Measurements from ENCODE around the gene ACTL8.

The ACTL8 gene

DNA sequence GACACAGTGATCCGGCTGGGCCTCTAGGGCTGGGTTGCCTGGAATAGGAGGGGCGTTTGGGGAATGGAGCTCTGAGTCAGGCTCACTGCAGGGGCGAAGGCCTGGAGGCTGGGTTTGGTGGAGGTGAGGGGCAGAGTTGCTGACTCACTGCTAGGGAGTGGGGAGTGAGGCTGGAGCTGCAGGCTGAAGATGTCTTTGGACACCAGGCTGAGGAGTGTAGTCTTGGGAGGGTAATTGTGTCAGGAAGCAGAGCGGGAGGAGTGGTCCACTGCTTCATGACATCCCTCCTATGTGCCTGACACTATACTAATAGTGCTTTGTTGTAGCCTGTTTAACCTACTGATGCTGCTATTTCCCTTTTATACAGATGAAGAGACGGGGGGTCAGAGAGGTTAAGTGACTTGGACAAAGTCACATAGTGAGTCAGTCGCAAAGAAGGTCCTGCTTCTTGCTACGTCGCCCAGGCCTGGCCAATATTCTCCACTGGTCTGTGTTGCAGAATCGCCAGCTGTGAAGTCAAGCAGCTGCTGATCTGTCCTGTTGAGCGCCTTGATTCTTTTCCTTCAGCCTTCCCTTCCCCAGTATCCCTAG is 13.6 kb downstream of the ACTL8 start:
- in situ Hi-C loops (cut with MboI; ENCODE audit: low sequenced_read_pairs) = no loop called here

DNA sequence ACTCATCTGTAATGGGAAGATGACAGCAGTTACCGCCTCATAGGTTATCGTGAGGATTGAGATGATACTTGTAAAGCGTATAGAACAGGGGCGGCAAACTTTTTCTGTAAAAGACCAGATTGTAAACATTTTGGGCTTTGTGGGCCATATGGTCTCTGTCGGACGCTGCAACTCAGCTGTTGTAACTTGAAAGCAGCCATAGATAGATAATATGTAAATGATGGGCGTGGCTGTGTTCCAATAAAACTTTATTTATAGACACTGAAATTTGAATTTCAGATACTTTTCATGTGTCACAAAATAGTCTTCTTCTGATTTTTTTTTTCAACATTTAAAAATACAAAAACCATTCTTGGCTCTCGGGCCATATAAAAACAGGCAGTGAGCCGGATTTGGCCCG is 15.8 kb downstream of the ACTL8 start:
- in situ Hi-C loops (cut with MboI; ENCODE audit: low sequenced_read_pairs) = no loop called here

DNA sequence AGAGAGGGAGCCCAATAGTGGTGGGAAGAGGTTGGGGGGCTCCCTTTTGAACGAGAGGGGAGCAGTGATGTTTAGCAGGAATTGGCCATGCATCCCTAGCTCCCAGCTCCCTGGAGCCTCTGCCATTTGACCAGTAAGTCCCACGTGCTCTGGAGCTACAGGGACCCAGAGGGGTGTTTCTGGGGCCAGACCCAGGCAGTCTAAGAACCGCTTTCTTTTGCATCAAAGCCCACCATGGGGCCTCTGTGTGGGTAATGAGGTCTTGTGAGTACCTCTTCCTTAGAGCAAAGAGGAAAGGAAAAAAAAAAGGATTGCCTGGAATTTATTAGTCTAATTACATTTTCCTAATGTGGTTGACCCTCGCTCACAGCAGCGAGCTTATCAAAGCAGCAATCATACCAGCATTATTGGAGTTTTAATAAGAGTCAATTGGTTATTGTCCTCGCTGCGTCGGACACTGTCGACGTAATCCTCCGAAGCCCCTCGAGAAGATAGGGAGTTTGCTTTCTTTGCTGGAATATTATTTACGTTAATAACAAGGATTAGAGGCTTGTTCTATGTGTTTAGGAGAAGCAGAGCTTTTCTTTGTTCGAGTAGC is 17.6 kb downstream of the ACTL8 start:
- in situ Hi-C loops (cut with MboI; ENCODE audit: low sequenced_read_pairs) = no loop called here

DNA sequence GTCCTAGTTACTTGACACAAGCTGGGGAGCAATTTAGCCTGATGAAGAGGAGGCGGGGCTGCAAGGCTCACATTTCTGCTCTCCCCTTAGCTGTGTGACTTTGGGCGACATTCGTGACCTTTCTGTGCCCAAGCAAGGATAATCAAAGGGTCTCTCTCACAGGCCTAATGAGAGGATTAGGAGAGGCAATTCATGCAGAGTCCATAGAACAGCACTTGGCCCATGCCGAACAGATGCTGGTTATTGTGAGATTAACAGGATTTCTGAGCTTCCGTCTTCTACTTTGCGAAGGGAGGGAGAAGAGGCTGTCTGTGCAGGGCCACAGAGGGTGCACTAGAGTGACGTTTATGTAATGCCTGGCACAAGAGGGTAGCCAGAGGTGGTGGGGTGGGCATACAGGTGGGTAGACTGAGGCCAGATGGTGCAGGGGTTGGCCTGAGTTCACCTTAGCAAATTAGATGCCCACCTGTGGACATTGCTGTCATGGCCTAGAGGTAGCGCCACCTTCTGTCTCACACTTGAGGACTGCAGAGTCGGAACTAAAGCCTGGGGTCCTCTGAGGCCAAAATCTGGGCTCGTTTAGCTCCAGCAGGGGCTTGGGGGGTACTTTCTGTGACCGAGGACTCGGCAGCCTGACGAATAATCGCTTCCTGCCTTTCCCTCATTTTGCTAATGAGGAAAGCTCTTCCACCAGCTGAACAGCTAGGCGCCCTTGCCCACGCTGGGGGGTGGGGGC is 18.6 kb downstream of the ACTL8 start:
- in situ Hi-C loops (cut with MboI; ENCODE audit: low sequenced_read_pairs) = no loop called here

DNA sequence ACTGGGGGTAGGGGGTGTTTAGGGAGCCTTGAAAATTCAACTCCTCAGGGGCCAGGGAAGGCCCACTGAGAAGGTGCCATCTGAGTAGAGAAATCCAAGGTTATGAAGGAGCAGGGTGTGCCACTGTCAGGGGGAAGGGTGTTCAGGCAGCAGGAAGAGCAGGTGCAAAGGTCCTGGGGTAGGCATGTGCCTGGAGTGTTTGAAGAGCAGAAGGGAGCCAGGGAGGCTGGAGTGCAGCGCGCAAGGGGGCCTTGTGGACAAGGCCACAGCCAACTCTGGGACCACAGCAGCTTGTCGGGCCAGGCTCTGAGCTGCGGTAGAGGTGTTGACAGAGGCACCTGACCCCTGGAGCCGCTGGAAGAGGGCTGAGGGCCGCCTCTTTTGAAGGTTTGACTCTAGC is 19.3 kb downstream of the ACTL8 start:
- in situ Hi-C loops (cut with MboI; ENCODE audit: low sequenced_read_pairs) = no loop called here

DNA sequence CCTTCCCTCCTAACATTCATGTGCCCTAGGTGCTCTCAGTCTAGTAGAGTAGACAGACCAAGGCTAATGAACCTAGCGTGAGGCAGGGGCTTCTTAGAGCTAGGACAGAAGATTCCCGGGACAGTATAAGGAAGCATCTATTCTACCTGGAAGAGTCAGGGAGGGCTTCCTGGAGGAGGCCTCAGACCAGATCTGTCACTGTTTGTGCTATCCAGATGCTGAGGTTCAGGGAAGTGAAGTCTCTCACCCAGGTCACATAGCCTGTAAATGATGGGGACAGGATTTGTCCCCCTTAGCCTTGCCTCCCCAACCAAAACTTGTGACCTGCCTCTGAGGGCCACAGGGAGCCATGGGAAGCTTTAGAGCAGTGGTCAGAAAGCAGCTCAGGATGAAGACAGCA is 20.7 kb downstream of the ACTL8 start:
- in situ Hi-C loops (cut with MboI; ENCODE audit: low sequenced_read_pairs) = no loop called here

DNA sequence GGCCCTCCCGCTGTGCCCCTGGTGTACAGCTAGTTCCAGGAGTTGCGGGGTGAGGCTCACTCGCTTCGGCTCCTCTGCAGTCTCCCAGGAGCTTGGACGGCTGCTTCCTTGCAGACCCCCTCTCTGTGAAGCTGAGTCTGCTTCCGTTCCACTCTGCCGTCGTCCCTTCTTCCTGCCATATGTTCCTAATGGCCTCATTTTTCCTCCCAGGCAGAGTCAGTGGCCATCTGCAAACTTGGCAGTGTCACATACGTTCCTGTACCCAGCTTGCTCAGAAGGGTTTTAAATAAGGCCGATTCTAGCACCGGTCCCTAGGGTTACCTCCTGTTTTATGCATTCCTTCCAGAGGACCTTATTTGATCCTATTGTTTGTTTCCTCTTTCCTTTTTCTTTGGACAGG is 21.3 kb downstream of the ACTL8 start:
- in situ Hi-C loops (cut with MboI; ENCODE audit: low sequenced_read_pairs) = no loop called here

DNA sequence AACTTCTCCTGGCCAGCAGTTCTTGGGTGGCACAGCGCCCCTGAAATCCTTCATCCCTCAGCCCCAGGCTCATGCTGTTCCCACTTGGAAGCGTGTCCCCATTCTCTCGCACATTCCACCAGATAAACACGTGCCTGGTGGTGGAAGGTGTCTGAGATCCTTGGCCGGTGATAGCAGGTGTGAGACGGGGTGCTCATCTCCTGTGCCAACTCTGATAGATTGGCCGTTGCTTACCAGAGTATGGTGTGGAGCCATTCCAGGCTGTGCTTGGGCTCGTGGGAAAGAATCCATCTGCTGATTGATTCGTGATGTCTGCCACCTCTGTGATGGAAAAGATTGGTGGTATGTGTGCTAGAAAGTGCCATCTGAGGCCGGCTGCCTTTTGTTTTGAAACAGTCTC is 22.2 kb downstream of the ACTL8 start:
- in situ Hi-C loops (cut with MboI; ENCODE audit: low sequenced_read_pairs) = no loop called here

DNA sequence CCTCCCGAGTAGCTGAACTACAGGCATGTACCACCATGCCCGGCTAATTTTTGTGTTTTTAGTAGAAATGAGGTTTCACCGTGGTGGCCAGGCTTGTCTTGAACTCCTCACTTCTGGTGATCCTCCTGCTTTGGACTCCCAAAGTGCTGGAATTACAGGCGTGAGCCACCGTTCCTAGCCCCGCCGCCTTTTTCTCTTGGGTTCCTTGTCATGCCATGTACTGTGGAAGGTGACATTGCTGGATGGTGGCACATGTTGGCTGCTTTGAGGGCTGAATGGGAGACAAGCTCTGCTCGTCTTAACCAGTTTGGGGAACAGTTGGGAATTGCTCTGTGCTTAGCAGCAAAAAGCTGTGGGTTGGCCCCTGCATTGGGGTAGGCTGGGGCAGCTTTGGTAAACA is 22.7 kb downstream of the ACTL8 start:
- in situ Hi-C loops (cut with MboI; ENCODE audit: low sequenced_read_pairs) = no loop called here

DNA sequence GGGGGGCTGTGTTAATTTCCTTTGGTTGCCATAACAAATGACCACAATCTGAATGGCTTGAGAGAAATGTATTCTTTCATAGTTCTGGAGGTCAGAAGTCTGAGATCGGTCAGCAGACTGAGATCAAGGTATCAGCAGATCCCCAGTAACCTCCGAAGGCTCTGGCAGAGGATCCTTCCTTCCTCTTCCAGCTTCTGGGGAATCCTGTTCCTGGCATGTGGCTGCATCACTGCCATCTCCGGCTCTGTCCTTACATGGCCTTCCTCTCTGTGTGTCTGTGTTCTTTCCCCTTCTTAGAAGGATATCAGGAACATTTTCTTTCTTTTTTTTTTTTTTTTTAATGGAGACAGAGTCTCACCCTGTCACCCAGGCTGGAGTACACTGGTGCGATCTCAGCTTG is 25.8 kb downstream of the ACTL8 start:
- in situ Hi-C loops (cut with MboI; ENCODE audit: low sequenced_read_pairs) = no loop called here

DNA sequence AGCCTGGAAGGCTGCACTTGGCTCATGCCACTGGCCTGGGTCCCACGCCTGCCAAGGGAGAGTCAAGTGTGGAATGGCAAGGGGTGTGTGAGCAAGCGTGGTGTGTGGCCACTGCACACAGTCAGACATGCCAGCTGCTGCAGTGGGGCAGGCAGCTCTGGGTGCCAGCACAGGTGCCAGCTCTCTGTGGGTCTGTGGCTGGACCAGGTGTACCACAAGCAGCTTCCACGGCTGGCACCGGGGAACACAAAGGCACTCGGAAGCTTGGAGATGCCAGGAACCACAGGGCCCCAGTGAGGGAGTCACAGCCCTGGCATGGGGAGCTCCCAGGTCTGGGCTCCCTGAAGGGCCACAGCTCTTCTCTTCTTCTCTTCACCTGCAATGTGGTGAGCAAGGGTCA is 34.8 kb downstream of the ACTL8 start:
- in situ Hi-C loops (cut with MboI; ENCODE audit: low sequenced_read_pairs) = no loop called here

DNA sequence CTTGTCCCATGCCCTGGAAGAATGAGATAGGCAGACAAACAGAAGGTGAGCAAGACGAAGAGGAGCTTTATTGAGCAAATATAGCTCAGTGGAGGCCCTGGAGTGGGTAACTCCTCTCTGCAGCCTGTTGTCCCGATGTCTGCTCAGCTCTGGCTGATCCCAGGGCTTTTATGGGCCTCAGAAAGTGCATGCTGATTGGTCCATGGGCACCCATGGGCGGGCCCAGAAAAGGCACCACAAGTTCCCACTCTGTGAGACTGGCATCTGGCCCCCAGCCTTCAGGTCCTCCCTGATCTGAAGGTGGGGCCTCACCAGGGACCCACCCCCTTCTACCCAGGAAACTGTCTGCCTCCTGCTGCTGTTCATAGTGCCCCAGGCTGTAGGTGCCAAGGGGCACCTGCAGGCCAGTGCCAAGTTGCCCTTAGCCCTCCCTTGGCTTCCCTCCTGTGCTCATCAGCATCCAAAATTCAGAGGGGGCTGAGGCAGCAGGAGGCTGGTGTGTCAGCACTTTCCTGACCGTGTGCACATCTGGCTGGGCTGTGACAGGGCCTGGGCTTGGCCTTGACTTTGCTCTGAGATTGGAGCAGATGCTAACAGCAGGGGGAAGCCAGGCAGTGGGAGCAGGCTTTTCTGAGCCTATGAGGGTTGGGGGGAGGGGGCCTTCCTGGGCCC is 35.4 kb downstream of the ACTL8 start:
- in situ Hi-C loops (cut with MboI; ENCODE audit: low sequenced_read_pairs) = no loop called here

DNA sequence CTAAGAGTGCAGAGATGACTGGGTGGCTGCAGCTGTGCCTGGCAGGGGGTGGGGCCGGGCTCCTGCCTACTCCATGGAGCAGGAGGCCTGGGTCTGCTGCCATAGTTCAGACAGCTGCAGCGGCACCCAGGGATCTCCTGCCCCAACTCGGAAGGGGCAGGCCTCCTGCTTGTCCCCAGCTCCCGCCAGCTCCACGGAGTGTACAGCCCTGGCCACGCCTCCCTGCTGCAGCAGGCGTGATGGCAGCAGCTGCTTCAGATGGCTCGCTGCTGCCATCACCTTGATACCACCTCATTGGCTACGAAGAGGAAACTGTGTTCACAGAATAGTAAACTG is 35.9 kb downstream of the ACTL8 start:
- in situ Hi-C loops (cut with MboI; ENCODE audit: low sequenced_read_pairs) = no loop called here

DNA sequence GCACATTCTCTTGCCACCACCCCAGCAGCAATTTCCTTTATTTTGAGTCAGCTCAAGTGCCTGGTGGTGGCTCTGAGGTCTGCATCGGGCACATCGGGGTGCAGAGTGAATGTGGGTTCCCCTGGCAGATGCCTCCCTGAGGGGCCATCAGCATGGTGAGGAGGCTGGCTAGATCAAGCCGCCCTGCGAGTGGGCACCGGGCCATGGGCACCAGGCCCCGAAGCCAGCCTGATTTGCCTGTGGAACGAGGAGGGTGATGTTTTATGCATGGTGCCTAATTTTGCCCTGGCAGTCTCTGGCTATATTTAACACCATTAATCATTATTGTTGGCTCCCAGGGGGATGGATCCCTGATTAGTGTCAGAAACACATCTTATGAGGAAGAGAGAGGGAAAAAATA is 36.3 kb downstream of the ACTL8 start:
- in situ Hi-C loops (cut with MboI; ENCODE audit: low sequenced_read_pairs) = no loop called here

DNA sequence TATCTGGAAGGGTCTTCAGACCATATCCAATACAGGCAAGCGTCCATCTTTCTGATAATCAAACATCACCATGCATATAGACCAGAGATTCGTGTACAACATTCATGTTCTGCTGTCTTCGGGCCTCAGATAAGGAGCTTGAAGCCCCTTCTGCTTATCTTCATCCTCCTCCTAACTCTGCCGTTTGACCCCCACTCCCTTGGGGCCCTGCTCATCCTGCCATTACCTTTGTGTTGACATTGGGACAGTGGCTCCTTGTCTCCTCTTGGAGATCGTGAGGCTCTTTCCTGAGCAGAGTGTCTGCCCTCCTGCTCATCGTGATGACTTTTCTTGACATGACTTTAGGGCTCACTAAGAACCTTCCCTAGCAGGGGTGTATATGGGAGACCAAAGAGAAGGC is 37.3 kb downstream of the ACTL8 start:
- in situ Hi-C loops (cut with MboI; ENCODE audit: low sequenced_read_pairs) = no loop called here

DNA sequence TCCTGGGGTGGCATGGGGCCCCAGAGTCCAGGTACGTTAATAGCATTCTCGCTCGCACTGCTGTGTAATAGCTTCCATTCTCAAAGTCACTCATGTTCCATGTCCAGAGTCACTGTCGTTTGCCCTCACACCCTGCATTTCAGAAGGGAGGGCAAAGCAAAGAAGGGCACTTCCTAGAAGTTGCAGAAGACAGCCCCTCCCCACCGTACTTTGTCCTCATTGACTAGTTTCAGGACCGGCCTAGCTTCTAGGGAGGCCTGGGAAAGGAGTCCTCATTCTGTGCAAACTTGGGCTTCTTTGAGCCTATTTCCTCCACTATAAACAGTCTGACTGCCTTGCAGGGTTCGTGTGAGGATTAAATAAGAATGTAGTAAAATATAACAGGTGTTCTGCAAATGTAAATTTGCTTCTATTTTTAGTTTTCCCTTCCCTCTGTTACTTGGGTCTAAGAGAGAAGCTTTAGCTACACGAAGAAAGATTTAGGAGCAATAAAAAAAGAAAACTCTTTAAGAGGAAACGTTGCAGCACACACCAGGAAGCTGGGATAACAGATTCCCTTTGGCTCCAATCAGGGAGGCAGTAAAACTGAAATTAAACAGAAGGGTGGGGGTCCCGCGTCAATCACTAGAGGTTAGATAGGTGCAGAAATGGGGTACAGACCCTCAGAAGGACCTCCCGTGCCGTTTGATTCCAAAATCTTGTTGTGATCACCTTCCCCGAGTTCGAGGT is 40.1 kb downstream of the ACTL8 start:
- in situ Hi-C loops (cut with MboI; ENCODE audit: low sequenced_read_pairs) = no loop called here

DNA sequence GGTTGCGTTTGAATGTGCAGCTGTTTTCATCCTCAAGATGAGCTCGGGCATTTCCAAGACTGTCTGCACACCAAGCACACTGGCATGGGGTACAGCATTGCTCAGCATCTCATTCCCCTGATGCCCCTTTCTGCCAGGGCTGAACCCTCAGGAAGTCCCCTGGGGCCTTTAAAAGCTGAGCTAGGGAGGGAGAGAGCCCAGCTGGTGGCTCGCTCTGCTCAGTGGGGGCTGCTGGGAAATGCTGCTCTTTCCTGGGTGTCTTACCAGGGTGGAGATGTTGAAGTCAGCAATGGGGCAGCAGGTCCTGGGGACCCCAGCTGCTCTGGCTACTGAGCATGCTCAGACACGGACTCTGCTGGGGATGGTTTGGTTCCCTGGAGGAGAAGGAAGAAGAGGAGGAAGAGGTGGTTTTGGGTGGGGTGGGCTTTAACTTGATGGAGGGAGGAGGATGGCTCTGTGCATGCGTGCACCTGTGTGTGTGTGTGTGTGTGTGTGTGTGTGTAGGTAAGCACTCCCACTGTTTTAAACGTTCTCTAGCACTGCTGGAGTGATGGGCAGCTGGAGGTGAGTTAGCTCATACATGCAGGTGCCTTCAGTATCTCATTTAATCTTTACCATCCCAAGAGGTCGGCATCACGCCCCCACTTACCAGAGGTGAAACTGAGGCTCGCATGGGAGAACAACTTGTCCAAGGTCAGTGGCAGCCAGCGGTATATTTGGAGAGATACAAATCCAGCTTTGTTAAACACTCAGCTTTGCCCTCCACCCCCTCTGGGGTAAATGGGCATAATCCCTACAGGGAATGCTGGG is 40.9 kb downstream of the ACTL8 start:
- in situ Hi-C loops (cut with MboI; ENCODE audit: low sequenced_read_pairs) = no loop called here

DNA sequence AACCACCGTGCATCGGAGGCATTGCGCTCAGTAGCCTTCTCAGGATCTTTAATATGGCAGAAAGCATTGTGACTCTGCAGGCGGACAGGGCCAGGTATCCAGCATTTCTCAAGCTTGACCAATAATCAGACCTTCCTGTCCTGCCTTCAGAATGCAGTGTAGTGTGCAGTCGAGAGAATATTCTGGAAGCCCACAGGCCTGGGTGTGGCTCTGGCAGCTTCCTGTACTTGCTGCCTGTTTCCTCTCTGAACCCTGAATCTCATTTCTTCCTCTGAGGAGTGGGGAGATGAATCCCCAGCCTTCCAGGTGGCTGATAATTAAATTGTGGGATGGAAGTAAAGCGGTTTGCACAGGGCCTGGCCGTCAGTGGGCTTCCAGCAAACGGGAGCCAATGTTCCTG is 42.3 kb downstream of the ACTL8 start:
- in situ Hi-C loops (cut with MboI; ENCODE audit: low sequenced_read_pairs) = no loop called here

DNA sequence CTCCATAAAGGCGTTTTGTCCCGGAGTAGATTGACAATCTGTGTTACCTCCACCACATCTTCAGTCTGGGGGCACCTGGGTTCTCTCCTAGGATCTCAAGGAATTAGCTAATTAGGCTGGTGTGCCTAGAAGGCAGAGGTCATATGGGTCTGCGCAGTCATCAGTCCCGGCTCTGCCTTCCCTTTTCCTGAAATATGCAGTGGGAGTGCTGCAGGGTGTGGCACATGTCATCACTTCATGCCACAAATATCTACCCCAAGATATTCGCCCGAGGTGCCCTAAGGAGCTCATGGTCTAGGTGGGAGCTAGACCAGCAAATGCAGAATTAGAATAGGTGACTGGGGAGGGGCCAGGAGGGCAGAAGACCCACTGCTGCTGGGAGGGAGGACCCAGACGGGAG is 42.9 kb downstream of the ACTL8 start:
- in situ Hi-C loops (cut with MboI; ENCODE audit: low sequenced_read_pairs) = no loop called here

DNA sequence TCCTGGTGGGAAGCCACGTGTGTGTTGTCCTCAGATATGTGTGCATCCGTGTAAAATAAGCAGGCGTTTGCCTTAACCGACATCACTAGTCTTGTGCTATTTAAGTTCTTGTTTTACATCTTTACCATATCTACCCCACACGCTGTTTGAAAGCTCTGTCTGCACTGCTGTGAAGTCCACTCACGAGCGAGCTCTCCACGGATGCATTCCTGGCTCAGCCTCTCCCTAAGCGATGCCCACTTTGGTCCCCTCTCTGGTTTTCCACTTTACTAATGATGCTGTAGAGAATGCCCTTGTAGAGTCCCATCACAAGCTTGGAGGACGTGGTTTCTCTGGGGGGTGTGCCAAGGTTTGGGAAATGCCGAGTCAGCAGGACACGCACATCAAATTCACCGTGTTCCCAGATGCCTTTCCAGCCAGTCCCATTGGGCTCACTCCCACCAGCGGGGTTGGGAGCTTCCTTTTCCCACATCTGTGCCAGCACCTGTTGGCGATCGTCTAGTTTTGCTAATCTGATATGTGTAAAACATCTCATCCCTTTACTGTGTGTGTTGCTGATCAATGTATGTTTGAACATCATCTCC is 43.8 kb downstream of the ACTL8 start:
- in situ Hi-C loops (cut with MboI; ENCODE audit: low sequenced_read_pairs) = no loop called here
